COLO829 (cell line): Measurements from ENCODE around the gene HSFX1.
"Not testable (repeated sequence)": the region's sequence is repeated elsewhere in the genome, so short reads cannot be mapped to it uniquely, and the experiment has no call there.

Source experiments
- DNase-seq: peaks from one replicate; pipeline ENCODE4 v3.0.0; 2012; ENCODE audit warnings: low spot score

The HSFX1 gene

GRCh38 chrX:149773768-149774167, at the start of gene HSFX1:
TSS of gene HSFX1 (plus strand) at chrX:149774068. CDS start at chrX:149774682, 614 bp downstream.
- not testable (repeated sequence) for DNase-seq

GRCh38 chrX:149727308-149727707, 46.6 kb upstream of the HSFX1 start:
- not testable (repeated sequence) for DNase-seq

GRCh38 chrX:149742269-149742668, 31.6 kb upstream of the HSFX1 start:
- DNase-seq: not testable (repeated sequence)

GRCh38 chrX:149746390-149747007, 27.4 kb upstream of the HSFX1 start:
- DNase-seq: not testable (repeated sequence)

GRCh38 chrX:149757206-149758067, 16.4 kb upstream of the HSFX1 start:
- DNase-seq: no peak

- no peak for DNase-seq
Measured at GRCh38 chrX:149758068-149758714, 15.7 kb upstream of the HSFX1 start.

- DNase-seq: not testable (repeated sequence)
Measured at GRCh38 chrX:149758715-149759078, 15.2 kb upstream of the HSFX1 start.

GRCh38 chrX:149759824-149760223, 14.0 kb upstream of the HSFX1 start:
- no peak for DNase-seq

- no peak for DNase-seq
Measured at GRCh38 chrX:149760965-149761364, 12.9 kb upstream of the HSFX1 start.

- not testable (repeated sequence) for DNase-seq
Measured at GRCh38 chrX:149761858-149762674, 11.8 kb upstream of the HSFX1 start.

GRCh38 chrX:149762696-149763614, 10.9 kb upstream of the HSFX1 start:
- DNase-seq: no peak

GRCh38 chrX:149770344-149770743, 3.5 kb upstream of the HSFX1 start:
- DNase-seq: not testable (repeated sequence)

GRCh38 chrX:149773026-149773425, 842 bp upstream of the HSFX1 start:
- not testable (repeated sequence) for DNase-seq

- not testable (repeated sequence) for DNase-seq
Measured at GRCh38 chrX:149777999-149778398, 4.1 kb downstream of the HSFX1 start.

GRCh38 chrX:149781727-149782126, 7.9 kb downstream of the HSFX1 start, which contains the start of gene MAGEA9:
TSS of gene MAGEA9 (plus strand) at chrX:149781930. CDS start at chrX:149786211, 4,281 bp downstream.
- not testable (repeated sequence) for DNase-seq

- not testable (repeated sequence) for DNase-seq
Measured at GRCh38 chrX:149795531-149795930, 21.7 kb downstream of the HSFX1 start.

- no peak for DNase-seq
Measured at GRCh38 chrX:149799095-149799714, 25.3 kb downstream of the HSFX1 start.

GRCh38 chrX:149799938-149800337, 26.1 kb downstream of the HSFX1 start:
- no peak for DNase-seq

- no peak for DNase-seq
Measured at GRCh38 chrX:149803458-149804062, 29.7 kb downstream of the HSFX1 start.

- DNase-seq: no peak
Measured at GRCh38 chrX:149804102-149804501, 30.2 kb downstream of the HSFX1 start.
